ENCODE data around the gene FAM53B.

FAM53B gene

DNA sequence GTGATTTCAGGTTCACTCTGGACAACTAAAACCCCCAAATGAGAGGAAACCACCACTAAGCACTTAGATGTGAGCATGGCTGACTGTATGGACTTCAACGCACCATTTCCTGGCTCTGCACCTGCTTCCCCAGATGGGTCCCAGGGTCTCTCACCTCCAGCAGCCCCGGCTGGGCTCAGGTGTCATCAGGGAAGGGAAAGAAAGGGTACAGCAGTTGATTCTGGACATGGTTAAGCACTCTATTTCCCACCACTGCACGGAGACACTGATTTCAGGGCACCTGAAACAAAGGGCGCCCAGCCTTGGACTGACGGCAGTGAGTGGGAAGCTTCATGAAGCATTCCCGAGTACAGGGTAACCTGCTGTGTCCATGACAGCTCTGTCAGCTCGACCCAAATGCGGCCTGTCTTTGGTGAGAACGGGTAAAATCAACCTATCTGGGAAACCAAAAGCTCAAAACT lies 19.0 kb downstream of the FAM53B start:
- H3K36me3 ChIP-seq (ENCODE audit: control insufficient read depth in 1 of 2, insufficient read depth in 2 of 2, low read length in 2 of 2) = peaks cover 0 to 4% of the 10 kb centered on the region in 2 experiments
- no peak overlapping the region for H3K18ac ChIP-seq (ENCODE audit: low read length)
- H2BK120ac ChIP-seq (ENCODE audit: insufficient read depth, low read length, poor library complexity) = no peak overlapping the region
- no peaks in the 10 kb centered on the region for H3K27me3 ChIP-seq (ENCODE audit: insufficient read depth, low read length)
- DNase-seq = no peak
- no peak overlapping the region for H2BK5ac ChIP-seq (ENCODE audit: low read depth, low read length, poor library complexity)
- H4K8ac ChIP-seq (ENCODE audit: low read depth, low read length) = no peak overlapping the region
- no peak overlapping the region for H3K9ac ChIP-seq (ENCODE audit: low read length)
- no peak overlapping the region for H3K23ac ChIP-seq (ENCODE audit: low read length)
- H3K79me1 ChIP-seq (ENCODE audit: low read length) = no peaks in the 10 kb centered on the region
- H3K4me3 ChIP-seq (ENCODE audit: low read depth, low read length) = no peak overlapping the region
- no peak overlapping the region for H3K27ac ChIP-seq (ENCODE audit: low read depth, low read length)
- no peak overlapping the region for H3K4me2 ChIP-seq (ENCODE audit: low read length)
- no peak overlapping the region for H2BK12ac ChIP-seq (ENCODE audit: low read length)
- no peak overlapping the region for H2AFZ ChIP-seq (ENCODE audit: insufficient read depth, low read length, poor library complexity)
- peaks cover 15 to 20% of the 10 kb centered on the region in 2 experiments for H3K4me1 ChIP-seq (ENCODE audit: control insufficient read depth in 1 of 2, insufficient read depth in 2 of 2, low read length in 2 of 2)
- no peak overlapping the region for H4K91ac ChIP-seq (ENCODE audit: low read depth, low read length)
- no peak overlapping the region for H2AK5ac ChIP-seq (ENCODE audit: low read length)
- H3K79me2 ChIP-seq (ENCODE audit: control insufficient read depth, insufficient read depth, low read length, poor library complexity) = no peaks in the 10 kb centered on the region
- no CpG with 5 or more reads among the region's 9 CpGs for WGBS (ENCODE audit: extremely low coverage, insufficient coverage, insufficient read length)
- H3K9me3 ChIP-seq (ENCODE audit: insufficient read depth, low read depth, low read length) = no peaks in the 10 kb centered on the region
- no peak overlapping the region for H3K14ac ChIP-seq (ENCODE audit: low read length)
- no peak overlapping the region for H3K4ac ChIP-seq (ENCODE audit: low read depth, low read length)
- H4K12ac ChIP-seq (ENCODE audit: low read depth, low read length) = no peak overlapping the region

DNA sequence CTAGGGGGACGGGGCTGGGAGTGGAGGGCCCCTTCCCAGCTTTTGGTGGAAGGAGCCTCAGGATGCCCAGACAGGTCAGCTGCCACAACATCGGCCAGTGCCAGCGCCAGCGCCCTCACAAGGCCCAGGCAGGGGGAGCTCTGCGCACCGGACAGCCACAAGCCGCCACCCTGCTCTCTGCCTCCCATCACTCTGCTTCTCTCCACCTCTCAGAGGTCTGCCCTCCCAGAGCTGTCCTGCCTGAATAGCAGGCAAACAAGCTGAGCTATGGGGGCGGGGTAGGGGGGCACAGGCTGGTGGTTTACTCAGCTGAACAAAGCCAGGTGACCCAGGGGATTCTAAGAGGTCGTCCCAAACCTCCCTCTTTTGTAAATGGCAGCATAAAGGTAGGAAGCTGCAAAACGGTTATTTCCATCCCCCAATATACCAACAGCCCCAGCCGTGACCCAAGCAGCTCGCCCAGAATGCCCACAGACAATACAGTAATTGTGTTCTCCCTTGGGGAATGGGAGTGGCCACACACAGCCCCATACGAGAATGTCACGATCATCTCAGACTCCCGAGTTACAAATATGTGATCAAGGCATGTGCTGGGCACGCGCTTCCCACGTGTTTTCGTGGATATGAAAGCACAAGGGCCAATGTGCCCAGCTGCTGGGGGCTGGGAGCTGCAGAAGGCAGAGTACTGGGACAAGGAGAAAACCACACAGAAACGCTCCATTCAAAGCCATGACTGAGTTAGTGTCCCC lies 19.7 kb downstream of the FAM53B start:
- H3K27ac ChIP-seq (ENCODE audit: low read depth, low read length) = no peak overlapping the region
- H4K91ac ChIP-seq (ENCODE audit: low read depth, low read length) = no peak overlapping the region
- H3K27me3 ChIP-seq (ENCODE audit: insufficient read depth, low read length) = no peaks in the 10 kb centered on the region
- H3K4me3 ChIP-seq (ENCODE audit: low read depth, low read length) = no peak overlapping the region
- peaks cover 0 to 4% of the 10 kb centered on the region in 2 experiments for H3K36me3 ChIP-seq (ENCODE audit: control insufficient read depth in 1 of 2, insufficient read depth in 2 of 2, low read length in 2 of 2)
- no peak overlapping the region for H2AK5ac ChIP-seq (ENCODE audit: low read length)
- H3K4me1 ChIP-seq (ENCODE audit: control insufficient read depth in 1 of 2, insufficient read depth in 2 of 2, low read length in 2 of 2) = peaks cover 10 to 14% of the 10 kb centered on the region in 2 experiments
- no CpG with 5 or more reads among the region's 20 CpGs for whole genome bisulfite sequencing (ENCODE audit: extremely low coverage, insufficient coverage, insufficient read length)
- no peak for DNase-seq
- no peak overlapping the region for H3K23ac ChIP-seq (ENCODE audit: low read length)
- H3K9me3 ChIP-seq (ENCODE audit: insufficient read depth, low read depth, low read length) = no peaks in the 10 kb centered on the region
- H3K9ac ChIP-seq (ENCODE audit: low read length) = no peak overlapping the region
- no peak overlapping the region for H3K4ac ChIP-seq (ENCODE audit: low read depth, low read length)
- H4K8ac ChIP-seq (ENCODE audit: low read depth, low read length) = no peak overlapping the region
- H2AFZ ChIP-seq (ENCODE audit: insufficient read depth, low read length, poor library complexity) = no peak overlapping the region
- H2BK5ac ChIP-seq (ENCODE audit: low read depth, low read length, poor library complexity) = no peak overlapping the region
- H3K79me2 ChIP-seq (ENCODE audit: control insufficient read depth, insufficient read depth, low read length, poor library complexity) = no peaks in the 10 kb centered on the region
- H3K79me1 ChIP-seq (ENCODE audit: low read length) = no peaks in the 10 kb centered on the region
- no peak overlapping the region for H3K14ac ChIP-seq (ENCODE audit: low read length)
- no peak overlapping the region for H3K18ac ChIP-seq (ENCODE audit: low read length)
- no peak overlapping the region for H3K4me2 ChIP-seq (ENCODE audit: low read length)
- H2BK12ac ChIP-seq (ENCODE audit: low read length) = no peak overlapping the region
- H4K12ac ChIP-seq (ENCODE audit: low read depth, low read length) = no peak overlapping the region
- no peak overlapping the region for H2BK120ac ChIP-seq (ENCODE audit: insufficient read depth, low read length, poor library complexity)

DNA sequence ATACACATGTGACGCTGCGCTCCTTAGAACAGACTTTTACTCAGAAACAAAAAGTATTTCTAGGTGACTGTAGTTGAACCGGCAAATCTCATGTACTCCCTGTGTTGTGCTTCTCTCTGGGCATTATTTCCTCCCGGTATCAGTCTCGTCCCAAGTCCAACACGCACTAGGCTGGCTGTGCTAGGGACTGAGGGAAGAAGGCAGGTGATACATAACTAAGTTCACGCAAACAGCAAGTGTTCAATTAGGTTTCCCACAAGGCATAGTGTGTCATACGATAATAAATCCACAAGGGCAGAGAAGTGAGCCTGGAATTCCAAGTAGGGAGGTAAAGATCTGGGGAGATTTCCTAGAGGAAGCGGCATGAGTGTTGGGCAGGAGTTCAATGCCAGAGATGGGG lies 20.4 kb downstream of the FAM53B start:
- Histone ChIP-seq H2BK120ac (ENCODE audit: insufficient read depth, low read length, poor library complexity) (no peak overlapping the region), H2AK5ac (ENCODE audit: low read length) (no peak overlapping the region), H3K36me3 (ENCODE audit: control insufficient read depth in 1 of 2, insufficient read depth in 2 of 2, low read length in 2 of 2) (peaks cover 0 to 4% of the 10 kb centered on the region in 2 experiments), H3K18ac (ENCODE audit: low read length) (no peak overlapping the region), H3K79me1 (ENCODE audit: low read length) (no peaks in the 10 kb centered on the region), H3K4ac (ENCODE audit: low read depth, low read length) (no peak overlapping the region), H2BK12ac (ENCODE audit: low read length) (no peak overlapping the region), H2BK5ac (ENCODE audit: low read depth, low read length, poor library complexity) (no peak overlapping the region), H3K4me1 (ENCODE audit: control insufficient read depth in 1 of 2, insufficient read depth in 2 of 2, low read length in 2 of 2) (peaks cover 9% of the 10 kb centered on the region in 2 experiments), H3K23ac (ENCODE audit: low read length) (no peak overlapping the region), H3K27ac (ENCODE audit: low read depth, low read length) (no peak overlapping the region), H4K91ac (ENCODE audit: low read depth, low read length) (no peak overlapping the region), H4K8ac (ENCODE audit: low read depth, low read length) (no peak overlapping the region), H3K9me3 (ENCODE audit: insufficient read depth, low read depth, low read length) (no peaks in the 10 kb centered on the region), H3K4me3 (ENCODE audit: low read depth, low read length) (no peak overlapping the region), H4K12ac (ENCODE audit: low read depth, low read length) (no peak overlapping the region), H3K14ac (ENCODE audit: low read length) (no peak overlapping the region), H3K27me3 (ENCODE audit: insufficient read depth, low read length) (no peaks in the 10 kb centered on the region), H3K9ac (ENCODE audit: low read length) (no peak overlapping the region), H2AFZ (ENCODE audit: insufficient read depth, low read length, poor library complexity) (no peak overlapping the region), H3K4me2 (ENCODE audit: low read length) (no peak overlapping the region), H3K79me2 (ENCODE audit: control insufficient read depth, insufficient read depth, low read length, poor library complexity) (no peaks in the 10 kb centered on the region)
- WGBS (ENCODE audit: extremely low coverage, insufficient coverage, insufficient read length) = no CpG with 5 or more reads among the region's 9 CpGs
- no peak for DNase-seq

DNA sequence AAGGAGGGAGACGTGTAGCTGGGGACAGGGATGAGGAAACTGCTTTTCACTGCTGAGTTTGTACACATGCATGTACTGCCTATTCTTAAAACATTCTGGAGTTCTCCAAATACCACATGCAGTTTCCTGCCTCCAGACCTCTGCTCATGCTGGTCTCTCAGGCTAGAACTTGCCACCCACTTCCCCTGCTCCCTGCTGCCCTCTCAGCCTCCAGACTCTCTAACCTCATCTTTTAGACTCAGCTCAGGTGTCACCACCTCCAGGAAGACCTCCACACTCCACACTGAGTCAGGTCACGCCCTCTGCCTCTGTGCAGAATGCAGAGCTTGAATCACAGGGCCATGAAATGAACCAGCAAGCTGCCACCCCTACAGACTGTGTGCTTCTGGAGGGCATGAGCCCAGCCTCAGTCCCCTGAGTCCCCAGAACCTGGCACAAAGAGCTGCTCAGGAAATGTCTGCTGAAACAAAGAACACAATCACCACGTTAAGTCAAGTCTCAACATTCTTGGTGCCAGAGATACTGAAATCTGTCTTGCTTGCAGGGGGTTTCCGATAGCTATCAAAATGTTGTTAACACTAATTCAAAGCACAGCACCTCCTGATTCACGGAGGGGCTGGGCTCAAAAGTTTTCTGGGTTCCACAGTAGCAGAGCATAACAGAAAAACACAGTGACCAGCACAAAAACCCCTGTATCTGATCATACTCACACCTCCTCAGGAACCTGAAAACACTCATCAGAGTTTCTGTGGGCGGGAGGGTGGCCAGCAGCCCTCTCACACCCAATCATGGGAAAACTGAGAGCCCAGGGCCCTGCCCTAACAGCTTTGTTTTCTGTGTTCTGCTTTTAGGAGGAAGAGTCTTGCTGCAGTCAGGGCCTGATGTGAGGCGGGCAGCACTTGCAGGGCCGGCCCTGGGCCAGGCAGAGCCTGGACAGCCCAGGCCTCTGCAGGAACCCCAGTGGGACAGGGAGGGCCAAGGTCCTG lies 21.1 kb downstream of the FAM53B start:
- no peak overlapping the region for H2BK120ac ChIP-seq (ENCODE audit: insufficient read depth, low read length, poor library complexity)
- H3K4ac ChIP-seq (ENCODE audit: low read depth, low read length) = no peak overlapping the region
- H2BK12ac ChIP-seq (ENCODE audit: low read length) = no peak overlapping the region
- H3K23ac ChIP-seq (ENCODE audit: low read length) = no peak overlapping the region
- H4K12ac ChIP-seq (ENCODE audit: low read depth, low read length) = no peak overlapping the region
- H2BK5ac ChIP-seq (ENCODE audit: low read depth, low read length, poor library complexity) = no peak overlapping the region
- H3K27me3 ChIP-seq (ENCODE audit: insufficient read depth, low read length) = no peaks in the 10 kb centered on the region
- H3K4me3 ChIP-seq (ENCODE audit: low read depth, low read length) = no peak overlapping the region
- H3K27ac ChIP-seq (ENCODE audit: low read depth, low read length) = no peak overlapping the region
- peak in 1 of 2 donors; percentile 22 for DNase-seq
- H3K4me2 ChIP-seq (ENCODE audit: low read length) = no peak overlapping the region
- H3K79me1 ChIP-seq (ENCODE audit: low read length) = no peaks in the 10 kb centered on the region
- no CpG with 5 or more reads among the region's 8 CpGs for WGBS (ENCODE audit: extremely low coverage, insufficient coverage, insufficient read length)
- H3K79me2 ChIP-seq (ENCODE audit: control insufficient read depth, insufficient read depth, low read length, poor library complexity) = no peaks in the 10 kb centered on the region
- no peak overlapping the region for H2AFZ ChIP-seq (ENCODE audit: insufficient read depth, low read length, poor library complexity)
- H4K8ac ChIP-seq (ENCODE audit: low read depth, low read length) = no peak overlapping the region
- no peak overlapping the region for H3K14ac ChIP-seq (ENCODE audit: low read length)
- H4K91ac ChIP-seq (ENCODE audit: low read depth, low read length) = no peak overlapping the region
- peaks cover 3% of the 10 kb centered on the region in 2 experiments for H3K4me1 ChIP-seq (ENCODE audit: control insufficient read depth in 1 of 2, insufficient read depth in 2 of 2, low read length in 2 of 2)
- H3K9ac ChIP-seq (ENCODE audit: low read length) = no peak overlapping the region
- H3K36me3 ChIP-seq (ENCODE audit: control insufficient read depth in 1 of 2, insufficient read depth in 2 of 2, low read length in 2 of 2) = peaks cover 0 to 4% of the 10 kb centered on the region in 2 experiments
- H3K18ac ChIP-seq (ENCODE audit: low read length) = no peak overlapping the region
- H2AK5ac ChIP-seq (ENCODE audit: low read length) = no peak overlapping the region
- no peaks in the 10 kb centered on the region for H3K9me3 ChIP-seq (ENCODE audit: insufficient read depth, low read depth, low read length)
